ENCODE data around the gene RIMBP2. TPM values are rescaled to one million over a fixed set of nuclear protein-coding genes. Genes with fewer than 3 reads are reported as not detected.

The RIMBP2 gene
- polyA plus RNA-seq, 1 donor from 2014 or later = 14.6 TPM

DNA sequence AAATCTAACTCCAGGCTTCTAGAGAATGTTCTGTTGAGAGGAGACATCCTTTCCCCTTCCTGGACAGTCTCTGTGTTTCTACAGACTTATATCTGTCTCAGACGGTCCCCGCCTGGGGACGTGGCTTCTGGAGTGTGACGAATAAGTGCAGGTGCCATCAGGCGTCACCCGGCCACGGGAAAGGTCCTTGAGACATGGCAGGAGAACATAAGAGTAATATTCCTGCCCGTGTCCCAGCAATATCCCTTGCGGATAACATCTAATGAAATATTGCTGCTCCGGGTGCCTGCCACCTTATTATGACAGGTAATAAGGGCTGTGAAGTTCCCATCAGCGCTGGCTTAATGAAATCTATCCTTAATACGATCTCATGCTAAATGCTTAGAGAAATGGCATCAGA is 238.8 kb downstream of the RIMBP2 start:
- Histone ChIP-seq H3K4me2 (ENCODE audit: low read length) (no peak overlapping the region), H3K9me2 (ENCODE audit: insufficient read depth, low read length) (no peaks in the 10 kb centered on the region), H3K4me3 (ENCODE audit: low read length) (no peak overlapping the region), H3K9ac (ENCODE audit: low read length) (no peak overlapping the region), H3K27me3 (ENCODE audit: insufficient read depth, low read depth, low read length) (no peaks in the 10 kb centered on the region), H2AFZ (ENCODE audit: low read depth, low read length) (no peak overlapping the region), H3F3A (ENCODE audit: insufficient read depth, low read length, poor library complexity, severe bottlenecking) (no peaks in the 10 kb centered on the region), H3K9me3 (ENCODE audit: low read length) (no peaks in the 10 kb centered on the region), H3K27ac (ENCODE audit: low read length) (no peak overlapping the region), H3K79me2 (replicated peaks; ENCODE audit: insufficient read depth, low read length) (no peaks in the 10 kb centered on the region), H4K20me1 (ENCODE audit: insufficient read depth) (no peaks in the 10 kb centered on the region), H3K36me3 (ENCODE audit: insufficient read depth, low read length) (no peaks in the 10 kb centered on the region)
- TF ChIP-seq, protein P1, sequence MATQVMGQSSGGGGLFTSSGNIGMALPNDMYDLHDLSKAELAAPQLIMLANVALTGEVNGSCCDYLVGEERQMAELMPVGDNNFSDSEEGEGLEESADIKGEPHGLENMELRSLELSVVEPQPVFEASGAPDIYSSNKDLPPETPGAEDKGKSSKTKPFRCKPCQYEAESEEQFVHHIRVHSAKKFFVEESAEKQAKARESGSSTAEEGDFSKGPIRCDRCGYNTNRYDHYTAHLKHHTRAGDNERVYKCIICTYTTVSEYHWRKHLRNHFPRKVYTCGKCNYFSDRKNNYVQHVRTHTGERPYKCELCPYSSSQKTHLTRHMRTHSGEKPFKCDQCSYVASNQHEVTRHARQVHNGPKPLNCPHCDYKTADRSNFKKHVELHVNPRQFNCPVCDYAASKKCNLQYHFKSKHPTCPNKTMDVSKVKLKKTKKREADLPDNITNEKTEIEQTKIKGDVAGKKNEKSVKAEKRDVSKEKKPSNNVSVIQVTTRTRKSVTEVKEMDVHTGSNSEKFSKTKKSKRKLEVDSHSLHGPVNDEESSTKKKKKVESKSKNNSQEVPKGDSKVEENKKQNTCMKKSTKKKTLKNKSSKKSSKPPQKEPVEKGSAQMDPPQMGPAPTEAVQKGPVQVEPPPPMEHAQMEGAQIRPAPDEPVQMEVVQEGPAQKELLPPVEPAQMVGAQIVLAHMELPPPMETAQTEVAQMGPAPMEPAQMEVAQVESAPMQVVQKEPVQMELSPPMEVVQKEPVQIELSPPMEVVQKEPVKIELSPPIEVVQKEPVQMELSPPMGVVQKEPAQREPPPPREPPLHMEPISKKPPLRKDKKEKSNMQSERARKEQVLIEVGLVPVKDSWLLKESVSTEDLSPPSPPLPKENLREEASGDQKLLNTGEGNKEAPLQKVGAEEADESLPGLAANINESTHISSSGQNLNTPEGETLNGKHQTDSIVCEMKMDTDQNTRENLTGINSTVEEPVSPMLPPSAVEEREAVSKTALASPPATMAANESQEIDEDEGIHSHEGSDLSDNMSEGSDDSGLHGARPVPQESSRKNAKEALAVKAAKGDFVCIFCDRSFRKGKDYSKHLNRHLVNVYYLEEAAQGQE (IDR thresholded peaks at IDR 0.05; ENCODE audit: borderline replicate concordance) = no peak
- TF ChIP-seq CTCF (IDR thresholded peaks at IDR 0.05; ENCODE audit: poor library complexity, severe bottlenecking) (no peak), TAF1 (IDR thresholded peaks at IDR 0.05; ENCODE audit: low read depth) (no peak), MXI1 (conservative IDR thresholded peaks at IDR 0.05; ENCODE audit: poor library complexity, severe bottlenecking) (no peak), RAD21 (conservative IDR thresholded peaks at IDR 0.05) (no peak), EP300 (conservative IDR thresholded peaks at IDR 0.05; ENCODE audit: poor library complexity, severe bottlenecking) (no peak), SMC3 (conservative IDR thresholded peaks at IDR 0.05; ENCODE audit: poor library complexity) (no peak), POLR2AphosphoS5 (IDR thresholded peaks at IDR 0.05) (no peak), EZH2 (IDR thresholded peaks at IDR 0.05; ENCODE audit: borderline replicate concordance, insufficient read depth, low read length, poor library complexity, severe bottlenecking) (no peak)

DNA sequence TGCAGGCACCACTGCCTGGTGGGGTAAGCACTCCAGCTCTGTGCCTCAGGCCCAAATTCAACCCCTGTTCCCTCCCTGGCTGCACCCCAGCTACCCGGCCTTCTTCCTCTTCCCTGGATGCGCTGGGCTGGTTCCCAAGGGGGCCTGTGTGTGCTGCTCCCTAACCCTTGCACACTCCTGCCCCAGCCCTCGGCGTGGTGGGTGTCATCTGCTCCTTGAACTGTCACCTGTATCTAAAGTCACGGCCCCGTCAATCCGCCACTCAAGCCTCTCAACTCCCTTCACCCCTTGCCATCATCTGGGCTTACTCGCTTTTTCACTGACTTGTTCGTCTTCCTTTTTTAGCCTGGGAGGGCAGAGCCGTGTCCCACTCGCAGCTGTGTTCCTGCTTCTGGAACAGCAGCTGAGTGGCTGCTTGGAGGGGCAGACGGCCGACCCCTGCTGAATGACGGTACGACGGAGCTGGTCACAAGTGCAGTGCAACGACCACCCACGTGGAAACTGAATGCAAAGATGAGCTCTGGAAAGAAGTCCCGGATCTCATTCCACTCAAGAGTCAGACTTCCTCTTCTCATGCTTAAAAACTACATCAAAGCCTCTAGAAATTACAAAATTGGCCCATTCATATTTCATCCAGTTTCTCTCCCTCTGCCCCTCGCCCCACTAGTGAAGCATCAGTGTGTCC is 239.5 kb downstream of the RIMBP2 start:
- Histone ChIP-seq H3K4me3 (ENCODE audit: low read length) (no peak overlapping the region), H3K27ac (ENCODE audit: low read length) (no peak overlapping the region), H3K36me3 (ENCODE audit: insufficient read depth, low read length) (no peaks in the 10 kb centered on the region), H3K9me2 (ENCODE audit: insufficient read depth, low read length) (no peaks in the 10 kb centered on the region), H3K4me2 (ENCODE audit: low read length) (no peak overlapping the region), H3K79me2 (replicated peaks; ENCODE audit: insufficient read depth, low read length) (no peaks in the 10 kb centered on the region), H3K9ac (ENCODE audit: low read length) (no peak overlapping the region), H3F3A (ENCODE audit: insufficient read depth, low read length, poor library complexity, severe bottlenecking) (no peaks in the 10 kb centered on the region), H4K20me1 (ENCODE audit: insufficient read depth) (no peaks in the 10 kb centered on the region), H3K9me3 (ENCODE audit: low read length) (no peaks in the 10 kb centered on the region), H3K27me3 (ENCODE audit: insufficient read depth, low read depth, low read length) (no peaks in the 10 kb centered on the region), H2AFZ (ENCODE audit: low read depth, low read length) (no peak overlapping the region)
- TF ChIP-seq TAF1 (IDR thresholded peaks at IDR 0.05; ENCODE audit: low read depth) (no peak), RAD21 (conservative IDR thresholded peaks at IDR 0.05) (no peak), EP300 (conservative IDR thresholded peaks at IDR 0.05; ENCODE audit: poor library complexity, severe bottlenecking) (no peak), POLR2AphosphoS5 (IDR thresholded peaks at IDR 0.05) (no peak), SMC3 (conservative IDR thresholded peaks at IDR 0.05; ENCODE audit: poor library complexity) (no peak), EZH2 (IDR thresholded peaks at IDR 0.05; ENCODE audit: borderline replicate concordance, insufficient read depth, low read length, poor library complexity, severe bottlenecking) (no peak), MXI1 (conservative IDR thresholded peaks at IDR 0.05; ENCODE audit: poor library complexity, severe bottlenecking) (no peak), CTCF (IDR thresholded peaks at IDR 0.05; ENCODE audit: poor library complexity, severe bottlenecking) (no peak)
- TF ChIP-seq, protein P1 (IDR thresholded peaks at IDR 0.05; ENCODE audit: borderline replicate concordance) = no peak

Measured in neural cell (in vitro differentiated cells).